Ovary (tissue), 1 donor: Measurements from ENCODE around the gene SPAG16.

Experiments used
- EP300 ChIP-seq: sonication (generic); formaldehyde crosslinking; IDR thresholded peaks from one replicate; pipeline ENCODE4 v1.6.1; 2017; ENCODE audit warnings: antibody characterized with exemption
- POLR2A ChIP-seq: fragments of 450-650 bp; IDR thresholded peaks from one replicate; pipeline ENCODE4 v1.6.1; 2017; ENCODE audit warnings: antibody characterized with exemption, mild to moderate bottlenecking, moderate library complexity

DNA sequence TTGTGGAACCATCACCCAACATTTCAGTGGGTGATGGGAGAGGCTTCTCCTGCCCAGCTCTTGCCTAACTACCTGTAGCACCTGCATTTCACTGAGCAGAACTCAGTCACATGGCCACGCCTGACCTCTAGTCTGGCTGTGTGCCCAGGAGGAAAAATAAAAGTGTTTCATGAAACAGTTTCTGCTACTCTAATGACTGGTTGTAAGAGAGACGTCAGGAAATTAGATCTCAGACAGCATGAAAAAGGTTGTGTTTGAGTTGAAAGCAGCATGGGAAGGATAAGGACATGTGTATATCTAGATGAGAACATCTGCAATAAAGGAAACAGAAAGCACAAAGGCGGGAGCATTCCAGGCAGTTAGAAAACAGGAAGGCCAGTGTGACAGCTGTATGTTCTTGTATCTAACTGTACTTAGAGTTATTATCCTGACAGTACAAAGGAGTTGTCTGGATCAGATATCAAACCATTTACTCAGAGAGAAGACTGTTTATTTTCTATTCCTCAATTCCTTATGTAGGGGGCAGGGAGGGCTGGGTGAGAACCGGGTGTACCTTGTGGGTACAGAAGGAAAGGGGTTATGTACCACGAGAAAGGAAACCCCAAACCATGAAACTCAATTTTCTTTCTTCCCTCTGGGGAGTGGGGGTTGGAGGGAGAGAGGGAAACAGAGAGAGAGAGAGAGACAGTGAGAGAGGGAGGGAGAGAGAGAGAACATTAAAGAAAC, 819.2 kb downstream of the SPAG16 start:
- TF ChIP-seq POLR2A (no peak), EP300 (no peak)
